OCI-LY1 (cell line): ENCODE results near the gene CCDC78.

Experiments used
- H2AFZ ChIP-seq: fragments of 200-600 bp; sonication (generic), shearing (Covaris generic); 2 replicates; pipeline ENCODE4 v1.6.0; 2014; ENCODE audit warnings: antibody characterized with exemption, mild to moderate bottlenecking, low read length
- H3F3A ChIP-seq: fragments of 200-600 bp; sonication (generic), shearing (Covaris generic); 2 replicates; pipeline ENCODE4 v1.6.0; 2014; ENCODE audit warnings: mild to moderate bottlenecking, antibody characterized with exemption, low read length, moderate library complexity; ENCODE audit not compliant: insufficient read depth
- H3K27ac ChIP-seq: fragments of 200-600 bp; sonication (generic); 2 replicates; pipeline ENCODE4 v1.5.1; 2014; ENCODE audit warnings: low read length, mixed run types, mild to moderate bottlenecking, low read depth; ENCODE audit not compliant: poor library complexity, severe bottlenecking
- H3K27me3 ChIP-seq: fragments of 200-600 bp; sonication (generic); 2 replicates; pipeline ENCODE4 v1.6.0; 2014; ENCODE audit warnings: antibody characterized with exemption, mild to moderate bottlenecking, low read length, moderate library complexity; ENCODE audit not compliant: insufficient read depth
- H3K36me3 ChIP-seq: fragments of 200-600 bp; sonication (generic); 2 replicates; pipeline ENCODE4 v1.6.1; 2014; ENCODE audit warnings: mild to moderate bottlenecking, antibody characterized with exemption, low read length, moderate library complexity, mixed read lengths; ENCODE audit not compliant: insufficient read depth
- H3K4me1 ChIP-seq: fragments of 200-600 bp; sonication (generic); 2 replicates; pipeline ENCODE4 v1.5.1; 2014; ENCODE audit warnings: mild to moderate bottlenecking, low read length, moderate library complexity; ENCODE audit not compliant: insufficient read depth, severe bottlenecking
- H3K4me2 ChIP-seq: fragments of 200-600 bp; sonication (generic), shearing (Covaris generic); 2 replicates; pipeline ENCODE4 v1.6.1; 2014; ENCODE audit warnings: low read length
- H3K4me3 ChIP-seq: fragments of 200-600 bp; sonication (generic); 2 replicates; pipeline ENCODE4 v1.5.1; 2014; ENCODE audit warnings: low read length, low read depth, mild to moderate bottlenecking, mixed read lengths; ENCODE audit not compliant: poor library complexity, severe bottlenecking
- H3K79me2 ChIP-seq: fragments of 200-600 bp; shearing (Covaris generic); 2 replicates; pipeline ENCODE4 v1.6.1; 2016; ENCODE audit warnings: mixed run types, low read length, mixed read lengths; ENCODE audit not compliant: insufficient read depth
- H3K9ac ChIP-seq: fragments of 200-600 bp; sonication (generic), shearing (Covaris generic); 2 replicates; pipeline ENCODE4 v1.6.1; 2014; ENCODE audit warnings: mild to moderate bottlenecking, low read length, mixed read lengths
- H3K9me2 ChIP-seq: fragments of 200-600 bp; sonication (generic), shearing (Covaris generic); 2 replicates; pipeline ENCODE4 v1.6.1; 2014; ENCODE audit warnings: low read depth, mild to moderate bottlenecking, low read length, mixed read lengths
- H3K9me3 ChIP-seq: fragments of 200-600 bp; shearing (Covaris generic); 2 replicates; pipeline ENCODE4 v1.6.1; 2014; ENCODE audit warnings: low read length, mixed read lengths
- H4K20me1 ChIP-seq: fragments of 200-600 bp; sonication (generic), shearing (Covaris generic); 2 replicates; pipeline ENCODE4 v1.6.0; 2016; ENCODE audit warnings: mild to moderate bottlenecking, low read length; ENCODE audit not compliant: insufficient read depth
- EZH2 ChIP-seq: fragments of 200-600 bp; sonication (generic), shearing (Covaris generic); IDR thresholded peaks from 2 replicates; pipeline ENCODE4 v1.8.0; 2017; ENCODE audit warnings: borderline replicate concordance, mixed run types, mild to moderate bottlenecking, antibody characterized with exemption, low read length, moderate library complexity, mixed read lengths
- TF ChIP-seq, protein P1 (sequence below): fragments of 200-600 bp; sonication (generic), shearing (Covaris generic); IDR thresholded peaks from 2 replicates; pipeline ENCODE4 v1.5.1; 2017; ENCODE audit warnings: mild to moderate bottlenecking, antibody characterized with exemption, low read length, moderate library complexity, mixed read lengths

CCDC78 gene

DNA sequence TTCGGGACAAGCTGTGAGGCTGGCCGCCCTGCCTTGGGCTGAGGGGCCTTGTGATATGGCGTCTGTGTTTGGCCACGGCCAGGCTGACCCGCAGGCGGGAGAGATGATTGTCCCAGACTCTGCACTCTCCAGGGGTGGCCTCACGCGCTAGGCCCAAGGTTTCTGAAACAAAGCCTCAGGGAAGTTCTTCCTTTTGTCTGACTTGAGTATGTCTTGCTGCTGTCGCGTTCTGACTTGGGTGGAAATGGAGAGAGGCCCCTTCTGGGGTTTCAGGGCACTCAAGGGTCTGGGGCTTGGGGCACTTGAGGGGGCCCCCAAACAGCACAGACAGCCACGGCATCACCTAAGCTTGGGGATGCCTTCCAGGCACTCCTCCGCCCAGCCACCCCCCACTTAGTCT lies 15.2 kb downstream of the CCDC78 start:
- no peaks in the 10 kb centered on the region for H4K20me1 ChIP-seq
- no peak overlapping the region for H3K4me3 ChIP-seq
- H3K9me3 ChIP-seq: no peaks in the 10 kb centered on the region
- no peaks in the 10 kb centered on the region for H3K9me2 ChIP-seq
- H3K79me2 ChIP-seq: no peaks in the 10 kb centered on the region
- no peak overlapping the region for H3K27ac ChIP-seq
- TF ChIP-seq, protein P1, sequence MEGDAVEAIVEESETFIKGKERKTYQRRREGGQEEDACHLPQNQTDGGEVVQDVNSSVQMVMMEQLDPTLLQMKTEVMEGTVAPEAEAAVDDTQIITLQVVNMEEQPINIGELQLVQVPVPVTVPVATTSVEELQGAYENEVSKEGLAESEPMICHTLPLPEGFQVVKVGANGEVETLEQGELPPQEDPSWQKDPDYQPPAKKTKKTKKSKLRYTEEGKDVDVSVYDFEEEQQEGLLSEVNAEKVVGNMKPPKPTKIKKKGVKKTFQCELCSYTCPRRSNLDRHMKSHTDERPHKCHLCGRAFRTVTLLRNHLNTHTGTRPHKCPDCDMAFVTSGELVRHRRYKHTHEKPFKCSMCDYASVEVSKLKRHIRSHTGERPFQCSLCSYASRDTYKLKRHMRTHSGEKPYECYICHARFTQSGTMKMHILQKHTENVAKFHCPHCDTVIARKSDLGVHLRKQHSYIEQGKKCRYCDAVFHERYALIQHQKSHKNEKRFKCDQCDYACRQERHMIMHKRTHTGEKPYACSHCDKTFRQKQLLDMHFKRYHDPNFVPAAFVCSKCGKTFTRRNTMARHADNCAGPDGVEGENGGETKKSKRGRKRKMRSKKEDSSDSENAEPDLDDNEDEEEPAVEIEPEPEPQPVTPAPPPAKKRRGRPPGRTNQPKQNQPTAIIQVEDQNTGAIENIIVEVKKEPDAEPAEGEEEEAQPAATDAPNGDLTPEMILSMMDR: no peak
- TF ChIP-seq EZH2: no peak
- H3K4me2 ChIP-seq: no peak overlapping the region
- peaks cover 16% of the 10 kb centered on the region for H3K27me3 ChIP-seq
- no peak overlapping the region for H3K9ac ChIP-seq
- no peak overlapping the region for H2AFZ ChIP-seq
- H3F3A ChIP-seq: no peaks in the 10 kb centered on the region
- H3K4me1 ChIP-seq: peaks cover 11% of the 10 kb centered on the region
- H3K36me3 ChIP-seq: no peaks in the 10 kb centered on the region

DNA sequence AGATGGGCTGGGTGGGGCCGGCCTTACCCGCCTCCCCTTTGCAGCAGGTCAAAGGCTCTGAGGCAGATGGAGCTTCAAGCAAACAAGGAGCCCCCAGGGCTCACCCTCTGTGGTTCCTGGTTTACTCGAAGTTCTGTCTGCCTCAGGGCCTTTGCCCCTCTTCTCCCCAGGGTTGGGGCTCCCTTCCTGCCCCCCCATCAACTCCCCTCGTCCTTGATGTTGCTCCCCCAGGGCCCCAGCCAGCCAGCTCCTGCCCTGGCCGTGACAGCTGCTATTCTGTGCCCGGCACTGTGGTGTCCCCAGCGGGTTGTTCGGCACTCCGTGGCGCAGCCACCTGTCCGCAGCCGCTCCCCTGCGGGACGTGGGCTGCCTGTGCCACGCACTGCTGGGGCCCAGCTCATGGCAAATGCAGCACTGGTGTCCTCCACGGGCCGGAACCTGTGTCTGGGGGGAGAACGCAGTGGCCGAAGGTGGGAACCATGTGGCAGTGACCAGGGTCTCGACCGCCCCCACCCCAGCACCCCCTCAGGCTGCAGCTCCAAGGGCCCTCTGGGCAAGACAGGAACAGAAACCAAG lies 15.7 kb downstream of the CCDC78 start:
- H3K27ac ChIP-seq: no peak overlapping the region
- no peak overlapping the region for H3K9ac ChIP-seq
- no peaks in the 10 kb centered on the region for H4K20me1 ChIP-seq
- no peak overlapping the region for H2AFZ ChIP-seq
- peaks cover 14% of the 10 kb centered on the region for H3K27me3 ChIP-seq
- no peaks in the 10 kb centered on the region for H3K9me3 ChIP-seq
- no peaks in the 10 kb centered on the region for H3K36me3 ChIP-seq
- no peaks in the 10 kb centered on the region for H3F3A ChIP-seq
- H3K79me2 ChIP-seq: no peaks in the 10 kb centered on the region
- no peaks in the 10 kb centered on the region for H3K9me2 ChIP-seq
- H3K4me3 ChIP-seq: no peak overlapping the region
- peaks cover 10% of the 10 kb centered on the region for H3K4me1 ChIP-seq
- no peak overlapping the region for H3K4me2 ChIP-seq
- TF ChIP-seq, protein P1: no peak
- no peak for TF ChIP-seq EZH2

DNA sequence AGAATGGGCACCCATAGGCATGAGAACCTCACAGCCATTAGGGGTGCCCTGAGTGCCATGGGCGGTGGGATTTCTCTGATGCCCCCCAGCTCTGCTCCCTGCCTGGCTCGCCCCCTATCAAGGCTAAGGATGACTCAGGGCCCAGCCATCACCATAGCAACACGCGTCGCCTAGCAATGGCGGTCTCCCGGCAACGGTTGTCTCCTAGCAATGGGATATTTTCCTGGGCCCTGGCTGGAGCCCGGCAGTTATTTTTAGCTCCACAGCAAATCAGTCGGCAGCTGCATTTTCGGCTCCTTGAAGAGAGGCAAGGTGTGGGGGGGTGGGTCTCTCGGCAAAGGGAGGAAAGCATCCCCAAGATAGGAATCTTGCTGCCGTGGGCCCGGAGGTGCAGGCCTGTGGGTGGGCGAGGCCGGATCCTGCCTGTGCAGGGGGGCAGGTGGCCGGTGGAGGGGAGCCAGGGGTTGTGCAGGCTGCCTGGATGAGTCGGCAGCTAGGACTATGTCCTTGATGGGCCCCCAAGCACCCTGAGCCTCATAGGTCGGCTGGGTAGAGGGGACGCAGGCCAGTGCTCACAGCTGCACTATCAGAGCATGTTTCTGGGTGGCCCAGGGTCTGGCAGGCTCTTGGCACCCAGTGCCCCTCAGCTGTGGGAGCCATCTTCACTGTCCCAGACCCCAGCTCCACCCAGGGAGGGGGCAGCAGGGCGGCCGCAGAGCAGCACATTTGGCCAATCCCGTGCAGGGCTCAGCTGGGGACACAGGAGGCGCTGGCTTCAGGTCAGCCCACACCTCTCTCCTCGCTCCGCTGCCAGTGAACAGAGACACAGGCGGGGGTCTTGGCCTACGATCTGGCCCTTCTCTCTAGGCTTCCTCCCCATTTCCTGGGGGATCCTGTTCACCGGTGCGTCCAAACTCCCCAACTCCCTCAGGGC lies 16.4 kb downstream of the CCDC78 start:
- Histone ChIP-seq H3K9me2 (no peaks in the 10 kb centered on the region), H3K4me2 (no peak overlapping the region), H3K4me1 (peaks cover 5% of the 10 kb centered on the region), H3K36me3 (no peaks in the 10 kb centered on the region), H3K4me3 (no peak overlapping the region), H3K79me2 (no peaks in the 10 kb centered on the region), H3F3A (no peaks in the 10 kb centered on the region), H2AFZ (no peak overlapping the region), H3K27me3 (peaks cover 14% of the 10 kb centered on the region), H4K20me1 (no peaks in the 10 kb centered on the region), H3K9me3 (no peaks in the 10 kb centered on the region), H3K27ac (no peak overlapping the region), H3K9ac (no peak overlapping the region)
- TF ChIP-seq, protein P1: no peak
- no peak for TF ChIP-seq EZH2
